ENCODE data around the gene MAPK7.

MAPK7 gene

GRCh38 chr17:19368229-19368628 is 10.1 kb upstream of the MAPK7 start:
- H3K27ac ChIP-seq (ENCODE audit: low read length), result no peak overlapping the region

GRCh38 chr17:19369107-19369778 is 9.1 kb upstream of the MAPK7 start:
- peaks cover 6% of the 10 kb centered on the region for H3K4me1 ChIP-seq (ENCODE audit: control insufficient read depth, low read depth, low read length)
- H3K36me3 ChIP-seq (ENCODE audit: control insufficient read depth, low read depth, low read length), result no peaks in the 10 kb centered on the region
- H3K27me3 ChIP-seq (ENCODE audit: control insufficient read depth, insufficient read depth, low read length), result no peaks in the 10 kb centered on the region
- H3K4me3 ChIP-seq (ENCODE audit: low read length), result no peak overlapping the region
- H3K27ac ChIP-seq (ENCODE audit: low read length), result no peak overlapping the region
- no peak overlapping the region for H3K9ac ChIP-seq (ENCODE audit: low read length)
- H3K9me3 ChIP-seq (ENCODE audit: control insufficient read depth, low read depth, low read length), result no peaks in the 10 kb centered on the region

More at GRCh38 chr17:19368229-19368628, 10.1 kb upstream of the MAPK7 start:
- Histone ChIP-seq H3K27me3 (ENCODE audit: control insufficient read depth, insufficient read depth, low read length) (no peaks in the 10 kb centered on the region), H3K4me3 (ENCODE audit: low read length) (no peak overlapping the region), H3K9ac (ENCODE audit: low read length) (no peak overlapping the region), H3K4me1 (ENCODE audit: control insufficient read depth, low read depth, low read length) (peaks cover 7% of the 10 kb centered on the region), H3K36me3 (ENCODE audit: control insufficient read depth, low read depth, low read length) (no peaks in the 10 kb centered on the region), H3K9me3 (ENCODE audit: control insufficient read depth, low read depth, low read length) (no peaks in the 10 kb centered on the region)

GRCh38 chr17:19369846-19370492 is 8.3 kb upstream of the MAPK7 start:
- Histone ChIP-seq H3K4me1 (ENCODE audit: control insufficient read depth, low read depth, low read length) (peaks cover 6% of the 10 kb centered on the region), H3K4me3 (ENCODE audit: low read length) (no peak overlapping the region), H3K9me3 (ENCODE audit: control insufficient read depth, low read depth, low read length) (no peaks in the 10 kb centered on the region), H3K27ac (ENCODE audit: low read length) (no peak overlapping the region), H3K9ac (ENCODE audit: low read length) (no peak overlapping the region), H3K27me3 (ENCODE audit: control insufficient read depth, insufficient read depth, low read length) (no peaks in the 10 kb centered on the region), H3K36me3 (ENCODE audit: control insufficient read depth, low read depth, low read length) (no peaks in the 10 kb centered on the region)

GRCh38 chr17:19370493-19370960 is 7.8 kb upstream of the MAPK7 start:
- H3K9ac ChIP-seq (ENCODE audit: low read length), result no peak overlapping the region
- H3K36me3 ChIP-seq (ENCODE audit: control insufficient read depth, low read depth, low read length), result no peaks in the 10 kb centered on the region
- no peaks in the 10 kb centered on the region for H3K27me3 ChIP-seq (ENCODE audit: control insufficient read depth, insufficient read depth, low read length)
- H3K4me3 ChIP-seq (ENCODE audit: low read length), result no peak overlapping the region
- peaks cover 6% of the 10 kb centered on the region for H3K4me1 ChIP-seq (ENCODE audit: control insufficient read depth, low read depth, low read length)
- no peaks in the 10 kb centered on the region for H3K9me3 ChIP-seq (ENCODE audit: control insufficient read depth, low read depth, low read length)
- no peak overlapping the region for H3K27ac ChIP-seq (ENCODE audit: low read length)

- H3K27ac ChIP-seq (ENCODE audit: low read length), result no peak overlapping the region
- peaks cover 6% of the 10 kb centered on the region for H3K4me1 ChIP-seq (ENCODE audit: control insufficient read depth, low read depth, low read length)
- H3K9me3 ChIP-seq (ENCODE audit: control insufficient read depth, low read depth, low read length), result no peaks in the 10 kb centered on the region
- H3K36me3 ChIP-seq (ENCODE audit: control insufficient read depth, low read depth, low read length), result no peaks in the 10 kb centered on the region
- no peaks in the 10 kb centered on the region for H3K27me3 ChIP-seq (ENCODE audit: control insufficient read depth, insufficient read depth, low read length)
- H3K4me3 ChIP-seq (ENCODE audit: low read length), result no peak overlapping the region
- no peak overlapping the region for H3K9ac ChIP-seq (ENCODE audit: low read length)
These were observed 6.9 kb upstream of the MAPK7 start for GRCh38 chr17:19371259-19372010.

GRCh38 chr17:19372011-19372370 is 6.3 kb upstream of the MAPK7 start:
- Histone ChIP-seq H3K4me3 (ENCODE audit: low read length) (no peak overlapping the region), H3K9me3 (ENCODE audit: control insufficient read depth, low read depth, low read length) (no peaks in the 10 kb centered on the region), H3K27ac (ENCODE audit: low read length) (no peak overlapping the region), H3K4me1 (ENCODE audit: control insufficient read depth, low read depth, low read length) (peaks cover 8% of the 10 kb centered on the region), H3K9ac (ENCODE audit: low read length) (no peak overlapping the region), H3K36me3 (ENCODE audit: control insufficient read depth, low read depth, low read length) (no peaks in the 10 kb centered on the region), H3K27me3 (ENCODE audit: control insufficient read depth, insufficient read depth, low read length) (no peaks in the 10 kb centered on the region)

GRCh38 chr17:19372439-19372838 is 5.9 kb upstream of the MAPK7 start:
- no peaks in the 10 kb centered on the region for H3K36me3 ChIP-seq (ENCODE audit: control insufficient read depth, low read depth, low read length)
- H3K9me3 ChIP-seq (ENCODE audit: control insufficient read depth, low read depth, low read length), result no peaks in the 10 kb centered on the region
- no peak overlapping the region for H3K27ac ChIP-seq (ENCODE audit: low read length)
- H3K9ac ChIP-seq (ENCODE audit: low read length), result no peak overlapping the region
- no peak overlapping the region for H3K4me3 ChIP-seq (ENCODE audit: low read length)
- peaks cover 10% of the 10 kb centered on the region for H3K4me1 ChIP-seq (ENCODE audit: control insufficient read depth, low read depth, low read length)
- no peaks in the 10 kb centered on the region for H3K27me3 ChIP-seq (ENCODE audit: control insufficient read depth, insufficient read depth, low read length)

GRCh38 chr17:19372866-19373504 is 5.3 kb upstream of the MAPK7 start:
- no peaks in the 10 kb centered on the region for H3K27me3 ChIP-seq (ENCODE audit: control insufficient read depth, insufficient read depth, low read length)
- H3K4me3 ChIP-seq (ENCODE audit: low read length), result no peak overlapping the region
- no peaks in the 10 kb centered on the region for H3K9me3 ChIP-seq (ENCODE audit: control insufficient read depth, low read depth, low read length)
- H3K9ac ChIP-seq (ENCODE audit: low read length), result no peak overlapping the region
- peaks cover 10% of the 10 kb centered on the region for H3K4me1 ChIP-seq (ENCODE audit: control insufficient read depth, low read depth, low read length)
- no peak overlapping the region for H3K27ac ChIP-seq (ENCODE audit: low read length)
- H3K36me3 ChIP-seq (ENCODE audit: control insufficient read depth, low read depth, low read length), result no peaks in the 10 kb centered on the region

GRCh38 chr17:19374136-19374535 is 4.2 kb upstream of the MAPK7 start:
- Histone ChIP-seq H3K4me1 (ENCODE audit: control insufficient read depth, low read depth, low read length) (peaks cover 10% of the 10 kb centered on the region), H3K4me3 (ENCODE audit: low read length) (no peak overlapping the region), H3K27ac (ENCODE audit: low read length) (no peak overlapping the region), H3K27me3 (ENCODE audit: control insufficient read depth, insufficient read depth, low read length) (no peaks in the 10 kb centered on the region), H3K9ac (ENCODE audit: low read length) (no peak overlapping the region), H3K36me3 (ENCODE audit: control insufficient read depth, low read depth, low read length) (no peaks in the 10 kb centered on the region), H3K9me3 (ENCODE audit: control insufficient read depth, low read depth, low read length) (no peaks in the 10 kb centered on the region)

GRCh38 chr17:19375732-19376131 is 2.6 kb upstream of the MAPK7 start:
- Histone ChIP-seq H3K27me3 (ENCODE audit: control insufficient read depth, insufficient read depth, low read length) (no peaks in the 10 kb centered on the region), H3K36me3 (ENCODE audit: control insufficient read depth, low read depth, low read length) (peaks cover 14% of the 10 kb centered on the region), H3K9me3 (ENCODE audit: control insufficient read depth, low read depth, low read length) (no peaks in the 10 kb centered on the region), H3K4me3 (ENCODE audit: low read length) (no peak overlapping the region), H3K27ac (ENCODE audit: low read length) (no peak overlapping the region), H3K4me1 (ENCODE audit: control insufficient read depth, low read depth, low read length) (peaks cover 10% of the 10 kb centered on the region), H3K9ac (ENCODE audit: low read length) (no peak overlapping the region)

GRCh38 chr17:19376811-19377210 is 1.5 kb upstream of the MAPK7 start:
- Histone ChIP-seq H3K27me3 (ENCODE audit: control insufficient read depth, insufficient read depth, low read length) (no peaks in the 10 kb centered on the region), H3K4me3 (ENCODE audit: low read length) (peak overlapping the region; percentile 98), H3K9me3 (ENCODE audit: control insufficient read depth, low read depth, low read length) (no peaks in the 10 kb centered on the region), H3K9ac (ENCODE audit: low read length) (peak overlapping the region; percentile 86), H3K27ac (ENCODE audit: low read length) (peak overlapping the region; percentile 69), H3K36me3 (ENCODE audit: control insufficient read depth, low read depth, low read length) (peaks cover 23% of the 10 kb centered on the region), H3K4me1 (ENCODE audit: control insufficient read depth, low read depth, low read length) (peaks cover 10% of the 10 kb centered on the region)
